GM12874 (cell line): Measurements from ENCODE around the gene FGFBP2.

Experiments
- TF ChIP-seq, protein P1 (sequence below): IDR thresholded peaks from 2 replicates; pipeline ENCODE4 v1.5.1; 2011; ENCODE audit warnings: low read depth, mild to moderate bottlenecking, control low read depth, low read length, moderate library complexity; ENCODE audit not compliant: insufficient read depth

FGFBP2 gene

DNA sequence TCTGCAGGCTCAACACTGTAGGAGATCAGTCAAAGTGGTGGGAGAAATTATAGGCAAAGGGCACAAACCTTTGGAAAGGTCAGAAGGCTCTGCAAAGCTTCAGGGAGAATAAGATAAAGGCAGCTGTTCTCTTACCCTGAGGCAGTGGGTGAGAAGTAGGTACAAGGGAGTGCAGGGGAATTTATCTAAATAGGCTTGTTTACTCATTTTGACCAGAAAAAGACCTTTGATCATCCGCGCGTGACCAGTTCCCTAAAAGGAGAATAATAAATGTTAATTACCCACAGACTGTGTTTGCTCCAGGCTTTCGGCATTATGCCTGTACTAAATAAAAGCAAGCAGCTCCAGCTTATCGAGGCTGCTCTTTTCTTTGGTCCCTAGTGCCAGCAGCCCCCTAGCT, 9.3 kb downstream of the FGFBP2 start:
- TF ChIP-seq, protein P1, sequence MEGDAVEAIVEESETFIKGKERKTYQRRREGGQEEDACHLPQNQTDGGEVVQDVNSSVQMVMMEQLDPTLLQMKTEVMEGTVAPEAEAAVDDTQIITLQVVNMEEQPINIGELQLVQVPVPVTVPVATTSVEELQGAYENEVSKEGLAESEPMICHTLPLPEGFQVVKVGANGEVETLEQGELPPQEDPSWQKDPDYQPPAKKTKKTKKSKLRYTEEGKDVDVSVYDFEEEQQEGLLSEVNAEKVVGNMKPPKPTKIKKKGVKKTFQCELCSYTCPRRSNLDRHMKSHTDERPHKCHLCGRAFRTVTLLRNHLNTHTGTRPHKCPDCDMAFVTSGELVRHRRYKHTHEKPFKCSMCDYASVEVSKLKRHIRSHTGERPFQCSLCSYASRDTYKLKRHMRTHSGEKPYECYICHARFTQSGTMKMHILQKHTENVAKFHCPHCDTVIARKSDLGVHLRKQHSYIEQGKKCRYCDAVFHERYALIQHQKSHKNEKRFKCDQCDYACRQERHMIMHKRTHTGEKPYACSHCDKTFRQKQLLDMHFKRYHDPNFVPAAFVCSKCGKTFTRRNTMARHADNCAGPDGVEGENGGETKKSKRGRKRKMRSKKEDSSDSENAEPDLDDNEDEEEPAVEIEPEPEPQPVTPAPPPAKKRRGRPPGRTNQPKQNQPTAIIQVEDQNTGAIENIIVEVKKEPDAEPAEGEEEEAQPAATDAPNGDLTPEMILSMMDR, result no peak

DNA sequence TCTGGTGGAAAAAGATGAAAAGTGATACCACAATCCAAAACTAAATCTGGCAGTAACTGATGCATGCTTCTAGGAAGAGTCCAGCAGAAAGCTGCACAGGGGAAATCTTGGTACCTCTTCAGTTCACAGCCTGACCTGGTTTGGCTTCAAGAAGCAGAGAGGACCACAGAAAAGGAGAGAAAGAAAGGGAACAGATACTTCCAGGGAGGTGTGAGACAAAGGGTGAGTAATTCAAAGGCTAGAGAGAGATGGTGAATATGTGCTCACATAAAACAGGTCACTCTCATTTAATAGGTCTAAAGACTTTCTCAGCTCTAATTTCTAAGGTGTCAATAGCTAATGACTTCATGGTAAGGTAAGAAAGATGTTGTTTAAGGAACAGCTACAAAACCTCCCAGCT, 11.2 kb downstream of the FGFBP2 start:
- TF ChIP-seq, protein P1, result no peak

DNA sequence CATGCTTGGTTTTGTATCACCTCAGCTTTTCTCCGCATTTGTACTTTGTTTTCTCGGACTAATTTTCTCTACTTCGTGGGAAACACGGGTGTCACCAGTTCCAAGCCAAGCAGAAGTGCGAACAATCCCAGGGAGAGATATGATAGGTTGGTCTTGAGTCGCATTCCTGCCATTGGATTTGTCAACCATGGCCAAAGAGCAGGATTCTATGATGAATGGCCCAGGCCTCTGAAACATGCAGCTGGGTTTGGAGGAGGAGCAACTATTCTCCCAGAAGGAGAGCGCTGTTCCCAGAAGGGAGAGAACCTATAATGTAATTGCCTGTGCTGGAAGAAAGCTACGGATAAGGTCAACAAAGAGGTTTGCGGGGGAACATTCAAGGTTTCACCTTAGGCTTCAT, 14.1 kb downstream of the FGFBP2 start:
- TF ChIP-seq, protein P1, result no peak

DNA sequence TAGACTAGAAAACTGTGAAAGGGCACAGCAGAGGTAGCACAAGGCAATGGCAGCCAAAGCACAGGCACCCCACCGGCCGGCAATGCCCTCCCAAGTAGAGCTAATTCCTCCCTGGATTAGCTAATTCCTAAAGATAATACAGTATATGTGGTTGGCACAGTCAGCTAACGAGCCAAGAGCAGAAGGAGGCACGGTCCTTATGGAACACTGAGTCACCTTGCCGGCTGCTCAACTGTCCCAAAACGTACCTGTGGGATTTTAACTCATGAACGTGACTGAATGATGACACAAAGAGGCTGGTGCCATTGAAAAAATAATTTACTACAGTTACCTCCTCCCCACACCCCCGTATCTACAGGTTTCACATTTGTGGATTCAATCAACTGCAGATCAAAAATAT, 15.3 kb downstream of the FGFBP2 start:
- TF ChIP-seq, protein P1, result no peak

DNA sequence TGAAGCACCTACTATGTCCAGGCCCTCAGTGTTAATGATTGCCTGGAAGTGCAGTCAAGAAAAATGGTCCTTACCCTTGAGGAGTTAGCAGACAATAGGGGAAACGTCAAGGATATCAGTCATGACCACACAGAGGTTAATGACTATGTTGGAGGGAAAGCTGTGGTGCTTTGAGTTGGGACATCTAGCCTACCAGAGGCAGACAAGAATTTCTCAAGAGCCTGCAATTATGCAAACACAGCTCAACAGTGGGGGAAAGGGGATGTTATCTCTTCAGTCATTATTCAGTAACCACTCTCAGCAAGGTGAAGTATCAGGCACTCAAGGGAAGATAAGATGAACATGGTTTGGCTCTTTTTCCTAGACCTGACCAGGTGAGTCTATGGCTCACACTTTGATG, 17.5 kb downstream of the FGFBP2 start:
- TF ChIP-seq, protein P1, result no peak

DNA sequence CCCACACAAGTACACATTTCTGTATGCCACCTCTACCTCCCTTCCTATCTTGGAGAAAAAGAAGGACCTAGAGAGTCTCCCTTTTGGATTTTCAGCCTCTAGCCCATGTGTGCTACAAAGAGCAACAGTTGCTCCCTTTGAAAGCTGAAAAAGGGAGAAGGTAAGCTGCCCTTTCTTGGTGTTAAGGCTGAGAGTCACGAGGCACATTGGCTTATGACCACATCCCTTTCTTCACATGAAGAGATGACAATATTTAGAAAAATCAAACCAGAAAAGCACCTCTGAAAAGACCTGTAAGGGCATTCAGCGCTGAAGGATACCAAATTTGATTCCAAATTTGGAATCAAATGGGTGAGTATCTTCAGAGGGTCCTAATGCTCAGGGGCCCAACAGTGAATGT, 18.1 kb downstream of the FGFBP2 start:
- TF ChIP-seq, protein P1, result no peak

DNA sequence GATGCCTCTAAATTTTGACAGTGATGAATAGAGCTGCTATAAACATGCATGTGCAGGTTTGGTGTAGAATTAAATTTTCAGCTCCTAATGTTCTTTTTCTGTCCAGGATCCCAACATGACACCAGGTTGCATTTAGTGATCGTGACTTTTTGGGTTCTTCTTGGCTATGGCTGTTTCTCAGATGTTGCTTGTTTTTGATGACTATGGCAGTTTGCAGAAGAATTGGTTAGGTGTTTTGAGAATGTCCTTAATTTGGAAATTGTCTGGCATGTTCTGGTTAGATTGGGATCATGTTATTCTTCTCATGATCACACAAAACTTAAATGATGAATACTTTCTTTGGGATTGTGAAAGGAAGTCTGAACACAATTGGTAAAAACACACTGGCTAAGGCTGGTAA, 20.7 kb downstream of the FGFBP2 start:
- TF ChIP-seq, protein P1, result no peak

DNA sequence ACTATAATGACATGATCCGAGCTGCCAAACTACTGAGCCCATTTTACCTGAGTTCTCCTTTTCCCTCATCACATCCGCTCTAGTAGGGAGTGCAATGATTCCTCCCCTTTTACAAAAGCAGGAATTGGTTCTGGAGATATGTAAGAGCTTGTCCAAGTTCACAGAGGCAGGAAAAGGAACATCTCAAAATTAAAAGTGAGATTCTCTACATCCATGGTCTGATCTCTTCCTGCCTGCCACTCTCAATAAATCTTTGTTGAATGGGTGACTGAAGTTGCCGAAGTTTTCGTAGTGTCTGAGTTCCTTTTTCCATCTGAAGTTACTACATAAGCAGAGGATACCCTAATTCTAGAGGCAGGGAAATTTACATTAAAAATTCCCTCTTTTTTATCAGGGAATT, 24.3 kb downstream of the FGFBP2 start, which contains the start of gene FGFBP1:
Gene FGFBP1, minus strand, starts transcription at position 101 of the 400 bp plus-strand sequence. CDS start 2,108 bp downstream, outside the sequence.
- TF ChIP-seq, protein P1, result no peak
